Sigmoid colon (tissue), 7 donors: ENCODE results near the gene ZNF768. TPM values are rescaled to one million over a fixed set of nuclear protein-coding genes. Genes with fewer than 3 reads are reported as not detected.

Experiments used
- DNase-seq: peaks from one replicate; pipeline ENCODE4 v3.0.0-alpha.2; 2019
- H3K27ac ChIP-seq, 4 donors: fragments of 200-600 bp; sonication (generic); one replicate each; pipeline ENCODE4 v1.5.1; 2016 to 2019; ENCODE audit warnings: mild to moderate bottlenecking in 1 of 4
- H3K27me3 ChIP-seq, 3 donors: fragments of 200-600 bp; sonication (generic); one replicate each; pipeline ENCODE4 v1.5.1; 2019; ENCODE audit warnings: mild to moderate bottlenecking in 1 of 3
- H3K36me3 ChIP-seq, 4 donors: fragments of 200-600 bp; sonication (generic); one replicate each; pipeline ENCODE4 v1.5.1; 2016 to 2019
- H3K4me1 ChIP-seq, 4 donors: fragments of 200-600 bp; sonication (generic); one replicate each; pipeline ENCODE4 v1.5.1; 2017 to 2019
- H3K4me3 ChIP-seq, 4 donors: fragments of 200-600 bp; sonication (generic); one replicate each; pipeline ENCODE4 v1.5.1; 2017 to 2019; ENCODE audit warnings: mild to moderate bottlenecking in 2 of 4, moderate library complexity in 1 of 4
- H3K9me3 ChIP-seq, 4 donors: fragments of 200-600 bp in 3 of 4; sonication (generic) in 3 of 4; one replicate each; pipeline versions ENCODE4 v1.5.1 to v1.6.1; 2013 to 2019
- CTCF ChIP-seq, 4 experiments: fragments of 450-650 bp in 3 of 4; fragments of 200-600 bp in 1 of 4; IDR thresholded peaks; one replicate each; pipeline ENCODE4 v1.5.1; 2016 to 2019; ENCODE audit warnings: antibody characterized with exemption in 4 of 4, mild to moderate bottlenecking in 3 of 4, moderate library complexity in 2 of 4
- EP300 ChIP-seq, 4 donors: sonication (generic); formaldehyde crosslinking; IDR thresholded peaks; one replicate each; pipeline ENCODE4 v1.6.1; 2017; ENCODE audit warnings: antibody characterized with exemption in 4 of 4
- POLR2A ChIP-seq, 2 donors: fragments of 450-650 bp; IDR thresholded peaks; one replicate each; pipeline ENCODE4 v1.6.1; 2016; ENCODE audit warnings: antibody characterized with exemption in 2 of 2, mild to moderate bottlenecking in 2 of 2, moderate library complexity in 2 of 2
- POLR2AphosphoS5 ChIP-seq, 4 donors: sonication (generic); formaldehyde crosslinking; IDR thresholded peaks; one replicate each; pipeline ENCODE4 v1.6.1; 2017; ENCODE audit warnings: antibody characterized with exemption in 4 of 4
- WGBS, 2 donors: extraction: QIAGEN DNeasy Blood & Tissue Kit; methylation state at CpG; one replicate each; pipeline ENCODE4 v1.1.7; 2013; 5-methylcytosine and 5-hydroxymethylcytosine counted together
- intact Hi-C: fragments of 100-400 bp; cut with DNase I; formaldehyde crosslinking; loops from one replicate; pipeline ENCODE4 v1.15.1; 2023
- polyA plus RNA-seq, 3 donors: library from polyadenylated mRNA; stranded (reverse); fragments of 200-250 nt; gene quantifications; one replicate each; pipeline ENCODE4 v1.2.3, GENCODE V29; 2013
- total RNA-seq, 4 donors: library from RNA; depleted of rRNA; stranded (reverse); fragments of >200 nt; gene quantifications; one replicate each; pipeline ENCODE4 v1.1.0, GENCODE V29; 2016
- donor health status: healthy with polysubstance abuse.
- donor health status: Bipolar disorder and iron deficiency.
- donor health status: healthy.

Gene ZNF768
- total RNA-seq: 10 to 100 TPM; 32.4 to 55.9 (median 42.7) TPM
- 10 to 100 TPM; 46.2 to 61.0 (median 54.8) TPM for polyA plus RNA-seq

- intact Hi-C loops: loop anchor here (2.0 to 5.0 kb wide), 2 partner anchors 79 to 131 kb away; partner anchors contain the start of gene SEPHS2
- Histone ChIP-seq H3K27ac (peak within 1 kb of the TSS; percentile 94 to 100 (median 100)), H3K4me1 (peaks cover 0 to 26% (median 14%) of the 10 kb centered on the region in 4 donors), H3K4me3 (peak within 1 kb of the TSS; percentile 61 to 88 (median 77)), H3K36me3 (peaks cover 0 to 22% (median 0%) of the 10 kb centered on the region in 4 donors), H3K27me3 (no peaks in the 10 kb centered on the region), H3K9me3 (no peaks in the 10 kb centered on the region)
- TF ChIP-seq EP300 (IDR thresholded peaks at IDR 0.05): no peak
- WGBS, 2 donors: 1% methylated on average over 73 of the region's 73 CpGs
- DNase-seq: peak; percentile 79
Measured at GRCh38 chr16:30526137-30526822, at the start of gene ZNF768. TSS of gene ZNF768 (minus strand) at chr16:30526566. CDS start at chr16:30526413, 153 bp downstream.

GRCh38 chr16:30574678-30575077 lies 48.3 kb upstream of the ZNF768 start:
- no peak for DNase-seq
- H3K9me3 ChIP-seq: no peaks in the 10 kb centered on the region
- H3K27me3 ChIP-seq: no peaks in the 10 kb centered on the region
- intact Hi-C loops: loop anchor here (5.0 kb wide), 2 partner anchors 42 to 58 kb away; partner anchors contain the start of gene ZNF747
- WGBS, 2 donors: 25 to 73% methylated on average over 1 of the region's 1 CpG
- H3K27ac ChIP-seq: no peak overlapping the region
- H3K36me3 ChIP-seq: peaks cover 0 to 26% (median 0%) of the 10 kb centered on the region in 4 donors
- peaks cover 0 to 24% (median 21%) of the 10 kb centered on the region in 4 donors for H3K4me1 ChIP-seq
- no peak overlapping the region for H3K4me3 ChIP-seq
- TF ChIP-seq CTCF (IDR thresholded peaks at IDR 0.05) (no peak), EP300 (IDR thresholded peaks at IDR 0.05) (no peak), POLR2A (IDR thresholded peaks at IDR 0.05) (no peak), POLR2AphosphoS5 (IDR thresholded peaks at IDR 0.05) (no peak)

- Histone ChIP-seq H3K4me1 (peaks cover 0 to 24% (median 21%) of the 10 kb centered on the region in 4 donors), H3K36me3 (peaks cover 0 to 6% (median 0%) of the 10 kb centered on the region in 4 donors), H3K27ac (peak within 1 kb of the TSS; percentile 94 to 98 (median 97)), H3K27me3 (no peaks in the 10 kb centered on the region), H3K4me3 (peak within 1 kb of the TSS; percentile 42 to 95 (median 84)), H3K9me3 (no peaks in the 10 kb centered on the region)
- intact Hi-C loops: loop anchor here (1.0 to 5.0 kb wide), 5 partner anchors 13 to 87 kb away; partner anchors contain the start of genes FBRS, ZNF747, ZNF764 and ZNF785
- DNase-seq: peak; percentile 99
- TF ChIP-seq EP300 (IDR thresholded peaks at IDR 0.05): no peak
- TF ChIP-seq POLR2AphosphoS5 (IDR thresholded peaks at IDR 0.05): peak; percentile 70 to 87 (median 80)
- peak; percentile 33 to 66 for TF ChIP-seq POLR2A (IDR thresholded peaks at IDR 0.05)
- no peak for TF ChIP-seq CTCF (IDR thresholded peaks at IDR 0.05)
- WGBS, 2 donors: 0% methylated on average over 67 of the region's 67 CpGs
Measured at GRCh38 chr16:30571445-30572322, 45.3 kb upstream of the ZNF768 start, which contains the start of gene ZNF688. TSS of gene ZNF688 (minus strand) at chr16:30571714. CDS start at chr16:30571629, 85 bp downstream.

- intact Hi-C loops: loop anchor here (1.0 to 5.0 kb wide), 5 partner anchors 13 to 88 kb away; partner anchors contain the start of genes FBRS, ZNF747, ZNF764 and ZNF785
- DNase-seq: peak; percentile 77
- Histone ChIP-seq H3K27ac (peak overlapping the region; percentile 94 to 98 (median 97)), H3K4me1 (peaks cover 0 to 24% (median 21%) of the 10 kb centered on the region in 4 donors), H3K4me3 (peak overlapping the region; percentile 42 to 95 (median 84)), H3K27me3 (no peaks in the 10 kb centered on the region), H3K36me3 (peaks cover 0 to 6% (median 0%) of the 10 kb centered on the region in 4 donors), H3K9me3 (no peaks in the 10 kb centered on the region)
- WGBS, 2 donors: 6 to 11% methylated on average over 22 of the region's 22 CpGs
- no peak for TF ChIP-seq CTCF (IDR thresholded peaks at IDR 0.05)
- TF ChIP-seq POLR2AphosphoS5 (IDR thresholded peaks at IDR 0.05): peak in 1 of 4 donors; percentile 23
- TF ChIP-seq EP300 (IDR thresholded peaks at IDR 0.05): no peak
- TF ChIP-seq POLR2A (IDR thresholded peaks at IDR 0.05): no peak
Measured at GRCh38 chr16:30570636-30571444, 44.5 kb upstream of the ZNF768 start.
